Activated CD4-positive, CD25-positive, alpha-beta regulatory T cell treated with anti-CD3 and anti-CD28 coated beads, Interleukin-2, amount 50 U/mL, for 24 hours (primary cell): ENCODE data around the gene MTERF4.
A peak's percentile ranks its signal among the peaks of the same experiment; 100 is the strongest.

Source experiments
- ATAC-seq, 2 donors: fragments of 150-1000 bp; cut with Tn5 transposase; one replicate each; pipeline ENCODE4 v1.10.0; 2021; ENCODE audit warnings: mild to moderate bottlenecking in 1 of 2, moderate library complexity in 1 of 2

MTERF4 gene

GRCh38 chr2:241087420-241088268 lies 14.4 kb downstream of the MTERF4 start:
- ATAC-seq, result peak in 1 of 2 donors; percentile 33

DNA sequence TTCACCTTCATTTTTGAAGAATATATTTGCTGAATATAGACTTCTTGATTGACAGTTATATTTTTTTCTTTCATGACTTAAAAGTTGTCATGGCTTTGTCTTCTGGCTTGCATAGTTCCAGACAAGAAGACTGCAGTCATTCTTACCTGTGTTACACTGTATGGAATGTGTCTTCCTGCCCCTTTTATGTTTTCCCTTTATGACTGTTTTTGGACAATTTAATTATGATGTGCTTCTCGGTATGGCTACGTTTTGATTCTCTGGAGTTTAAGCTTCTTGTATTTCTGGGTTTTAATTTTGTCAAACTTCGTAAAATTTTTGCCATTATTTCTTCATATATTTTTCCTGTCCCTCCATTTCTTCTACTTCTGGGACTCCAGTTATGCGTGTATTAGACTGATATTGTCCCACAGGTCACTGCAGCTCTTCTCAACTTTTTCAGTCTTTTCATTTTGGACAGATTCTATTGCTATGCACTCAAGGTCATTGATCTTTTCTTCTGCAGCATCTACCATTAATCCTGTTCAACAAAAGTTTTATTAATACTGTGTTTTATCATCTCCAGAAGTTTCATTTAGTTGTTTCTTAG lies 17.1 kb downstream of the MTERF4 start:
- no peak for ATAC-seq

DNA sequence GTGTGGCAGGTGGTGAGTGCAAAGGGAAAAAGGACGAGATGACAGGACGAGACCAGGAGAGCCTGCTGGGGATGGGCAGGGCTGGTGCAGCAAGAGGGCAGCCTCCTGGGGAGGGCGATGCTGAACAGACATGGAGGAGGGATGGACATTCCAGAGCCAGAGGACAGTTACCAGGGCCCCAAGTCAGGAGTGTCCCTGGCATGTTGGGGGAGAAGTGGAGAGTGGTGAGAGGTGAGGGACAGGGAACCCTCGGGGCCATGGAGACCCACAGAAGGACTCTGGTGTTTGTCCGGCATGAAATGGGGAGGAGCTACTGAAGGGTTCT lies 19.0 kb downstream of the MTERF4 start:
- ATAC-seq, result no peak

- ATAC-seq, result no peak
These were observed 19.6 kb downstream of the MTERF4 start for GRCh38 chr2:241082341-241083090.

GRCh38 chr2:241081643-241082340 lies 20.3 kb downstream of the MTERF4 start:
- no peak for ATAC-seq

DNA sequence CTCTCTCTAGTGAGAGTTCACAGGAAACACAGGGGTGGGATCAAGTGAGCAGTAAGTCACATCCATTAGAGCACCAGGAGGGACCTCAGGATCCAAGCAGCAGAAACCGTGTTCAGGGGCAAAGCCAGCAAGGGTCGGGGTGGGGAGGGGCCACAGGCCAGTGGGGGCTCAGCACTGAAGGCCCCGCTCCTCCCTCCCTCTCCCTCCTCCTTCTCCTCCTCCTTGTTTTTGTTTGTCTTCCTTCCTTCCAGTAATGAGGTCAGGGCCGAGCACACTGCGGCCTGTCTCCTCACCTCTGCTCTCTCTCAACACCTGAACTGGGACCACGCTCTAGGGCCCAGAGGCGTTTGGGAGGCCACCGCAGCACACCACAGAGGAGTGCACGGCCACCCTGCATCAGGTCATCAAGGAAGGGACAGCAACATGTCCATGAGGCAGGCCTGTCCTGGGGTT lies 20.9 kb downstream of the MTERF4 start:
- ATAC-seq, result no peak

- ATAC-seq, result no peak
These were observed 21.5 kb downstream of the MTERF4 start for GRCh38 chr2:241080405-241081189.

- ATAC-seq, result no peak
These were observed 27.1 kb downstream of the MTERF4 start for GRCh38 chr2:241074901-241075540.

DNA sequence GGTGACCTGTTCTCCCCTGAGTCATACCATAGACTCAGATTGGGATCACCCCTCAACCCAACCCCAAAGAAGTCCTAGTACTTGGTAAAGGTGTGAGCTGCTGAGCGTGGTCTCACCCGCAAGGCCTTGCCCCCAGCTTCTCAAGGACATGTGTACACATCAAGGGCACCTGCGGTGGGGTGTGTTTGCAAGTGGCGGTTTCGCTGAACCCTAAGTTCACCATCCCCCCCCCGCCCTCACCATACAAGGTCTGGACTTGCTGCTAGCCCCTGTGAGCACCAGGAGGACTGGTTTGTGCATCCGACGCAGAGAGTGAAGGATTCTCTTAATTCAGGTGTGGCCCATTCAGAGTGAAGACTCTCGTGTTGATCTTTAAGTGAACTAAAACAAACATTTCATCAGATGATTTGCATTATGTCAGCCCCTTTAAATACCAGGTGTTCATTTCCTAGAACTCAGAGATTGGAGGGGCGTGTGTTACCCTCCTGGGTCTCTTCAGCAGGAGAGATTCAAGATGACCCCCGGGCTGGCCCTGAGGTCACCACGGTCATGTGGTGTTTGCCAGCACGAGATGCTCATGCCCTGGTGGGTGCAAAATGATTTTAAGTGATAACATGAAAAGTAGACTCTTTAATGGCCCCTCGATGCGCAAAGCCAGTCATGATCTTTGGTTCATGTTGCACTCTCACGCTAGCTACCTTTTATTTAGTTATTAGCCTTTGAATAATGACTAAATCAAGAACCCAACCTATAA lies 27.8 kb downstream of the MTERF4 start:
- no peak for ATAC-seq

DNA sequence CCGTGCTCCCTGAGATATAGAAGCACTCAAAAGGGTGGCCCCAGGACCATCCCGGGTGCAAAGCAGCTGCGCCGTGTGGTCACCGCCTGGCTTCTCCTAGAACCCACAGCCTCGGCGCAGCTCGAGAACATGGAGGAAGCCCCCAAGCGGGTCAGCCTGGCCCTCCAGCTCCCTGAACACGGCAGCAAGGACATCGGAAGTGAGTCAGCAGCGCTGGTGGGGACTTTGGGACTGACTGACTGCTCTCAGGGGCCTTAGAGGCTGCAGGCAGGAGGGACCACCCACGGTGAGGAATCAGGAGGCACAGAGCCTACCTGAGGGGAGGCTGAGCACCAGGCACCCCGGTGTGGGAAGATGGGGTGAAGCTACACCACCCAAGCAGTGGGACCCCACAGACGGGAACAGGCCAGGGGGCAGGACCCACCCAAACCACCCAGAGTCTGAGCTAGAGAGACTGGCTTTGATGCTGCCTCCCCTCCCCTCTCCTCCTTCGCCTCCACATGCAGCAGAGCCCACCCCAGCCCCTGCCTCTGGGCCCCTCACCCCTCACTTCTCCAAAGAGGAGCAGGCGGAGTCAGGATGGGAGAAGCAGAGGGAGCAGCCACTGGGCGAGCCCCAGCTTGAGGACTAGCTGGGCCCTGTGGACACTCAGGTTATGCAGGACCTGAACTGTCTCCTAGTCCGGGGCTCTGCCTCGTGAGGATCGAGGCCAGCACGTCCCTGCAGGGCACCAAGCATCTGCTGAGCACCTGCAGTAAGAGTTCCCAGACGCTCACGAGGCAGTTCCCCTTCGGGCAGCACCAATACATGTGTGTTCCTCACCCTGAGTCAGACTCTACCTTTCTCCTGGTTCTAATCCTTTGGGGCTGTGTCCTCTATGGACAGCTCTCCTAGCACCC lies 28.7 kb downstream of the MTERF4 start:
- ATAC-seq, result no peak

DNA sequence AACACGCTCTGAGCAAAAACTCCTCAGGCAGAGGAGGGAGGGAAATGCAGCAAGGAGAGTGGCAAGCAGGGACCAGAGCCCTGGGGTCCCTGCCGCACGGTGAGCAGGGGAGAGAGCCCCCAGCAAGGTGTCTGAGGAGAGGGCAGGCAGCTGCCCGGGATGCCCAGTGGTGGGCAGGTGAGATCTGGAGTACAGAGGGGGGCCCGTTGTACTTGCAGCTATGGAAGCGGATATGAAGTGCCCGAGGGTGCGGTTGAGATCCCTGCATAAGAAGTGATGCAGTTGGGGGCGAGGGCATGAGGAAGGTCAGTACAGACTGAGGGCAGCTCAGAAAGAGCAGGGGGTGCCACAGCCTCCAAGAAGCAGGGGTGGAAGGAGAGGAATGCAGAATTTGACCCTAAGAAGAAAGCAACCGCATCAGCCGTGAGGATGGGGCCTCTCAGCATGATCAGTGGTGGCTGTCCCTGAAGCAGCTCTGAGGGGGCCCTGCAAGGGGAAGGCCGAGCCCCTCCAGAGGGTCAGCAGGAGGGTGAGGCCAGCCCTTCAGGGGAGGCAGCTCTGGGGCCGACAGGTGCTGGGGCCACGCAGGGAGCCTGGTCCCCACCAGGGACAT lies 29.4 kb downstream of the MTERF4 start:
- ATAC-seq, result no peak

- ATAC-seq, result no peak
These were observed 29.9 kb downstream of the MTERF4 start for GRCh38 chr2:241072151-241072550.

- no peak for ATAC-seq
These were observed 30.4 kb downstream of the MTERF4 start for GRCh38 chr2:241071677-241072111.

DNA sequence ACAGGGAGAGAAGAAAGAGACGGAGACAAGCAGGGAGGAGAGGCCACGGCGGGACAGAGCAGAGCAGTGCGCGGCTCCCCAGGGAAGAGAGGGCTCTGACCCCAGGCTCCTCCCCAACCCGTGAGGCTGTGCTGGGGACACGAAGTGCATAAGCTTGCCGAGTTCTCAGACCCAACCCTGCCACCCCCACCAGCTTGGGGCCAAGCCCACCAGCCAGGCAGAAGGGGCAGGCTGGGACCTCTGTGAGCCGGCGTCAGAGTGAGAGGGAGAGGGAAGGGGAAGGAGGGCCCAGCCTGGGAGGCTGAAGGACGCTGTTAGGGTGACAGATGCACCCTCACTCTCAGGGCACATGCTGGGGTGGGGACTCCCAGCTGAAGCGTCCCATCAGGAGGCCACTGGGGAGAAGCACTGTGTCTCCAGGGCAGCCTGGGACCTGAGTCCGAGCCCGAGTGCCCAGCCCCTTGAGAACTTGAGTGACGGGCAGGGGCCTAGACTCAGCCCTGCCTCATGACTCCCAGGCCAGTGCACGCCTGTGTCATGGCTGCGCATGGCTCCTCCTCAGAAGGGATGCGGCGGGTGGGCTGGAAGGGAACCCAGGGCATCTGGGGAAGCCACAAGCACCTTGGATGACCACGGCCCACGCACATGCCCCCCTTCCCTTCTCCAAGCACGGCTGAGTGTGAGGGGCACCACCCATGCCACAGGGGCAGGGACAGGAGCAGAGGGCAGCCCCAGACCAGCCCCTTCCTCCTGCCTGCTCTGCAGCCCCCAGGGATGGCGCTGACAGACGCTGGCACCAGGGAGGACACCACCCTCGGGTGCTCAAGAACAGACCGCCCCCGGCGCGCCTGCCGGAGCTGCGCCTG lies 31.0 kb downstream of the MTERF4 start:
- ATAC-seq, result no peak

- no peak for ATAC-seq
These were observed 31.7 kb downstream of the MTERF4 start for GRCh38 chr2:241070361-241070760.

DNA sequence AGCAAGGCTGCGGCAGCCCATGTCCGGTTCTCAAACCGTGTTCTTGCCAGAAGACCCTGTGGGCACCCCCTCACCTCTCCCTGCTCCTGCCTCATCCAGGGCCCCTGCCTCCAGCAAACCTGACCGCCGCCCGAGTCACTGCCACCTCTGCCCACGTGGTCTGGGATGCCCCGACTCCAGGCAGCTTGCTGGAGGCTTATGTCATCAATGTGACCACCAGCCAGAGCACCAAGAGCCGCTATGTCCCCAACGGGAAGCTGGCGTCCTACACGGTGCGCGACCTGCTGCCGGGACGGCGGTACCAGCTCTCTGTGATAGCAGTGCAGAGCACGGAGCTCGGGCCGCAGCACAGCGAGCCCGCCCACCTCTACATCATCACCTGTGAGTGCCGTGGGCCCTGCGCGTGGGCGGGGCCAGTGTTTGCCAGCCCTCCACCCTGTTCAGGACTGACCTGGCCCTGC lies 32.2 kb downstream of the MTERF4 start:
- no peak for ATAC-seq

GRCh38 chr2:241068942-241069810 lies 32.9 kb downstream of the MTERF4 start:
- ATAC-seq, result no peak
